T follicular helper cell (primary cell): Measurements from ENCODE around the gene RHO.

ENCODE experiments used
- DNase-seq: peaks from one replicate; pipeline ENCODE4 v3.0.0-alpha.2; 2020; ENCODE audit warnings: low read depth

The RHO gene

DNA sequence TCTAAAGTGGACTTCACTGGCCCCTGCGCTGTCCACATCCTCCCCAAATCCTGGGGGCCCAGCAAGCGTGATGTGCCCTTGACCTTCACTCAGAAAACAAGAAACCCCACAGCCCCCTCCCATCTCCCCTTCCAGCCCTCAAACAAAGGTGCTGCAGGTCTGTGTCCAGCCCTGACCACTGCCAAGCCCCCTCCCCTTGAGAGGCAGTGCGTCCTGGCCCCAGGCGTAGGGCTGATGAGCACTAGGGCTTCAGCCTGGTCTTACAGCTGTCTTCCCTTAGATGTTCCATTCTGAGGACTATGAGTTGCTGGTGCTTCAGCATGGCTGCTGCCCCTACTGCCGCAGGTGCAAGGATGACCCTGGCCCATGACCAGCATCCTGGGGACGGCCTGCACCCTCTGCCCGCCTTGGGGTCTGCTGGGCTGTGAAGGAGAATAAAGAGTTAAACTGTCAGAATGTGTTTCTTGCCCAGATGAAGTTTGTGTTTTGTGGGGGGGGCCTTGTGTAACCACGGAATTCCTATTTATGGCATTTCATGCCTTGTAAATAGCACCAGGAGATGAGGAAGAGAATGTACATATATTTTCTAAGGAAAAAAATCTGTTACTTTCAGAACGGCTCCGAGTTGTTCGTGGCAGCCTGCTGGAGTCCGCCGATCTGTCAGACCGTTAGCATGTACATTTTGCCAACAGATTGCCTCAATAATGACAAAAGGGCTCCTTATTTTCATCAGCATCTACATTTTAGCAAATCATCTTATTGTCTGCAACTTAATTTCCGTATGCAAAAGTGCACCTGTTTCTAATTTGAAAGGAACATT lies 8.3 kb upstream of the RHO start:
- no peak for DNase-seq

DNA sequence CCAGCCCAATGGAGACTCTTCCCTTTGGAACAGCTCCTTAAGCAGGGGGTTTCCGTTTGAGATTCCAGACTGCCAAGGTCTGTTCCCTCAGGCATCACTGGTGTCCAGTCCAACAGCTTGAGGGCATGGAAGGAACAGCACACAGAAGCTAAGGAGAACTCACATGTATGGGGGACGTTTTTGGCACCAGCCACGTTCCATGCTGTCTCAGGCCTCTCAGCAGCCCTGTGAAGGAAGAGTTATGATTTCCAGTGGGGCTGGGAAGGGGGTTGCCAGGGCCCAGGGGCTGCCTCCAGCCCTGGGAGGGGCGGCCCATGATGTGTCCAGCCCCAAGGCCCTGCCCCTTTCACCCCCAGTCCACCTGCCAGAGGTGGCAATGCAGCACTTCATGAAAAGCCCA lies 7.5 kb upstream of the RHO start:
- DNase-seq, result no peak

DNA sequence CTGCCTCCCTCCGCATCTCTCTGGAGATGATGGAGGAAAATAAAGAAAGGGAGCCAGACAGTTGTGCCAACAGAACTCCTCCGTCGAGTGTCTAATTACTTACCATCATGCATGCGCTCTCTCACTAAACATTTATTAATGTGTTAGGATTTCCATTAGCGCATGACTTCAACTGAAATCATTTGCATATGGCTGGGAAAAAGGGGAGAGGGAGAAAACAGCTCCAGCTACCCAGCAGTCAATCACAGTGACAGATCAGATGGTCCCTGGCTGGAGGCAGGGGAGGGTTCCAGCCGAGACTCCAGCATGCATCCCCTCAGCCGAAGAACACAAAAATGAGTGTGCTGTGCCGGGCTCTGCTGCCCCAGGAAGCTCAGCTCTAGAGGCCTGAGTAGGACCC lies 6.8 kb upstream of the RHO start:
- DNase-seq, result no peak

DNA sequence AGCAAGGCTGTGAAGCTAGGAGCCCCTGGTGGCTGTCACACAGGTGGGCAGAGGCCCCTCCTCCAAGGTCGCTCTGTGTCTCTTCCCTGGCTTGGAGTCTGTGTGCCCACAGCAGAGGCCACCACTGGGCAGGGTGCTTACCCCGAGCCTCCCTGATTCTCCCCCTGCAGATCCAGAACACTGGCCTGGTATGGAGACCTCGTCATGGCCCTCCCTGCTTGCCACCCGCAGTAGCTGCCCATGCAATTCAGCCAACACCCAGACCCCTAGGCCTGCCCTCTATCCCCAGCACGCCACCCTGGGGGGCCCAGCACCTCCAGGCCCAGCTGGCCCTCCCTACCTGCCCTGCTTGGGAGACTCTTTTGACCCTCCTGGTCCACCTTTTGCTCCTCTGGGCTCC lies 5.5 kb upstream of the RHO start:
- DNase-seq, result no peak

DNA sequence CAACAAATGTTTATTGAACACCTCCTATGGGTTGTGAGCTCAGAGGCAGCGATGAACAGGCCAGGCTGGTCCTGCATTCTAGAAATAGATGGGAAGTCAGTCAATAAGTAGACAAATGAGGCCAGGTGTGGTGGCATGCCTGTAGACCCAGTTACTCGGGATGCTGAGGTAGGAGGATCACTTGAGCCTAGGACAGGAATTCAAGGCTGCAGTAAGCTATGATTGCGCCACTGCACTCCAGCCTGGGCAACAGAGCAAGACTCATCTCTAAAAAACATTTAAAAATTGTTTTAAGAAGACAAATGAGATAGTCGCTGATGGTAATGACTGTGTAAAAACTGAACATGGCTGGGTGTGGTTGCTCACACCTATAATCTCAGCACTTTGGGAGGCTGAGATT lies 4.4 kb upstream of the RHO start:
- no peak for DNase-seq

DNA sequence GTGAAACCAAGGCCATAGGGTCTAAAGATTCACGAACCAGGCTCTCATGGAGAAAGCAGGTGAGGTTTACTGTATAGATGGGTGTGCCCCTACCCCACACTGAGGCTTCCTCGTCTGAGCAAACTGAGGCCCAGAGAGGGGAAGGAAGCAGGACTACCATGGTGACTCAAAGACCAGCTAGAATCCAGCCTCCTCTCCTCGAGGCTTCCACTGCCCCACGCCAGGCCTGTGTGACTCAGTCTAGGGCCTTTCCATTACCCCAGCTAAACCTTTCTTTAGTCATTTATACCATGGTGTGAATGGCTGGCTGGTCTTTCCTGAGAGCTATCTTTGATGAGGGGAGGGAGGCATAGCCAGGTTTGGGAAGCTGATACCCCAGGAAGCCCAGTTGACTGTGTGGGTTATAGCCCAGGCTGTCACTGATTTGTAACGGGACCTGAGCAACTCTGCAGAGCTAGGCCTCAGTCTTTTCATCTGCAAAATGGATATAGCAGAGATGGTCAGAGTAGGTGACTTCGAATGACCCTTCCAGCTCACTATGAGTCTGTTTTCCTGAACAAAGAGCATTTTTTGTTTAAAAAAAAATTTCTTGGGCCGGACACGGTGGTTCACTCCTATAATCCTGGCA lies 3.0 kb upstream of the RHO start:
- DNase-seq, result no peak

DNA sequence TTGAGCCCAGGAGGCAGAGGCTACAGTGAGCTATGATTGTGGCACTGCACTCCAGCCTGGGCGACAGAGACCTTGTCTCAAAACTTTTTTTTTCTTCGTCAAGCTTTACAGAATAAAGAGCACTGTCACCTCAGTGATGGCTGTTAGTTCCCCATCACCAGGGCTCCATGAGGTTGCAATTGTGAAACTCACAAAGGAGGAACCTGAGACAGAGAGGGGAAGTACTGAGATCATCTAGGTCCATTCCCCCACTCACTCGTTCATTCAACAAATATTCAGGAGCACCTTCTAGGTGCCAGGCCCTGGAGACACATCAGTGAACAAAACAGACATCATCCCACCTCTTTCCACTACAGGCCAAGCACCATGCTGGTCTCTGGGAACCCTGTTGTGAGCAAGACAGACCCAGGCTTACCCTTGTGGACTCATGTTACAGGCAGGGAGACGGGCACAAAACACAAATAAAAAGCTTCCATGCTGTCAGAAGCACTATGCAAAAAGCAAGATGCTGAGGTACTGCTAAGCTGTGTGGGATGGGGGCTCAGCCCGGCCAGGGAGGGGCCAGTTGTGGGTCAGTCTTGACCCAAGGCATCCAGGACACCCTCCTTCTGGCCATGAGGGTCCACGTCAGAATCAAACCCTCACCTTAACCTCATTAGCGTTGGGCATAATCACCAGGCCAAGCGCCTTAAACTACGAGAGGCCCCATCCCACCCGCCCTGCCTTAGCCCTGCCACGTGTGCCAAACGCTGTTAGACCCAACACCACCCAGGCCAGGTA lies 2.1 kb upstream of the RHO start:
- DNase-seq, result no peak

DNA sequence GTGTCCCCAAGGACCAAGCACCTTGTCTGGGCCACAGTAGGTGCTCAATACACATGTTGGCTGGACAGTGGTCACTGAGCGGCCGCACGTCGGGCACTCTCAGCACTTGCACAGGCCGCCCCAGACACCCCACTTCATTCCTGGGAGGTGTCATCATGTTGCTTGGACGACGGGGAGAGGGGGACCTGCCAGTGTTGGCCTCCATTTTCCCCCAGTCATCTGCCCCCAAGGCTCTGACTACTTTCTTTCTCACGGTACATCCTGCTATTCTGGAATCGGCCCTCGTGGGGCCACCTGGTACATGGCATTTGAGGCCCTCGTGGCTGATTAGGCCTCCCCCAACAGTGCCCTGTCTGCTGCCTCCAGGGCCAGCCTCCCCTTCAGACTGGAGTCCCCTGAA lies 1.2 kb upstream of the RHO start:
- no peak for DNase-seq

DNA sequence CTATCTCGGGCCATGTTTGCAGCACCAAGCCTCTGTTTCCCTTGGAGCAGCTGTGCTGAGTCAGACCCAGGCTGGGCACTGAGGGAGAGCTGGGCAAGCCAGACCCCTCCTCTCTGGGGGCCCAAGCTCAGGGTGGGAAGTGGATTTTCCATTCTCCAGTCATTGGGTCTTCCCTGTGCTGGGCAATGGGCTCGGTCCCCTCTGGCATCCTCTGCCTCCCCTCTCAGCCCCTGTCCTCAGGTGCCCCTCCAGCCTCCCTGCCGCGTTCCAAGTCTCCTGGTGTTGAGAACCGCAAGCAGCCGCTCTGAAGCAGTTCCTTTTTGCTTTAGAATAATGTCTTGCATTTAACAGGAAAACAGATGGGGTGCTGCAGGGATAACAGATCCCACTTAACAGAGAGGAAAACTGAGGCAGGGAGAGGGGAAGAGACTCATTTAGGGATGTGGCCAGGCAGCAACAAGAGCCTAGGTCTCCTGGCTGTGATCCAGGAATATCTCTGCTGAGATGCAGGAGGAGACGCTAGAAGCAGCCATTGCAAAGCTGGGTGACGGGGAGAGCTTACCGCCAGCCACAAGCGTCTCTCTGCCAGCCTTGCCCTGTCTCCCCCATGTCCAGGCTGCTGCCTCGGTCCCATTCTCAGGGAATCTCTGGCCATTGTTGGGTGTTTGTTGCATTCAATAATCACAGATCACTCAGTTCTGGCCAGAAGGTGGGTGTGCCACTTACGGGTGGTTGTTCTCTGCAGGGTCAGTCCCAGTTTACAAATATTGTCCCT lies 1.2 kb downstream of the RHO start:
- DNase-seq, result no peak

DNA sequence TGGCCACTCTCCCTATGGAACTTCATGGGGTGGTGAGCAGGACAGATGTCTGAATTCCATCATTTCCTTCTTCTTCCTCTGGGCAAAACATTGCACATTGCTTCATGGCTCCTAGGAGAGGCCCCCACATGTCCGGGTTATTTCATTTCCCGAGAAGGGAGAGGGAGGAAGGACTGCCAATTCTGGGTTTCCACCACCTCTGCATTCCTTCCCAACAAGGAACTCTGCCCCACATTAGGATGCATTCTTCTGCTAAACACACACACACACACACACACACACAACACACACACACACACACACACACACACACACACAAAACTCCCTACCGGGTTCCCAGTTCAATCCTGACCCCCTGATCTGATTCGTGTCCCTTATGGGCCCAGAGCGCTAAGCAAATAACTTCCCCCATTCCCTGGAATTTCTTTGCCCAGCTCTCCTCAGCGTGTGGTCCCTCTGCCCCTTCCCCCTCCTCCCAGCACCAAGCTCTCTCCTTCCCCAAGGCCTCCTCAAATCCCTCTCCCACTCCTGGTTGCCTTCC lies 1.9 kb downstream of the RHO start:
- no peak for DNase-seq

DNA sequence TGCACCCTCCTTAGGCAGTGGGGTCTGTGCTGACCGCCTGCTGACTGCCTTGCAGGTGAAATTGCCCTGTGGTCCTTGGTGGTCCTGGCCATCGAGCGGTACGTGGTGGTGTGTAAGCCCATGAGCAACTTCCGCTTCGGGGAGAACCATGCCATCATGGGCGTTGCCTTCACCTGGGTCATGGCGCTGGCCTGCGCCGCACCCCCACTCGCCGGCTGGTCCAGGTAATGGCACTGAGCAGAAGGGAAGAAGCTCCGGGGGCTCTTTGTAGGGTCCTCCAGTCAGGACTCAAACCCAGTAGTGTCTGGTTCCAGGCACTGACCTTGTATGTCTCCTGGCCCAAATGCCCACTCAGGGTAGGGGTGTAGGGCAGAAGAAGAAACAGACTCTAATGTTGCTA lies 2.4 kb downstream of the RHO start:
- DNase-seq, result no peak

DNA sequence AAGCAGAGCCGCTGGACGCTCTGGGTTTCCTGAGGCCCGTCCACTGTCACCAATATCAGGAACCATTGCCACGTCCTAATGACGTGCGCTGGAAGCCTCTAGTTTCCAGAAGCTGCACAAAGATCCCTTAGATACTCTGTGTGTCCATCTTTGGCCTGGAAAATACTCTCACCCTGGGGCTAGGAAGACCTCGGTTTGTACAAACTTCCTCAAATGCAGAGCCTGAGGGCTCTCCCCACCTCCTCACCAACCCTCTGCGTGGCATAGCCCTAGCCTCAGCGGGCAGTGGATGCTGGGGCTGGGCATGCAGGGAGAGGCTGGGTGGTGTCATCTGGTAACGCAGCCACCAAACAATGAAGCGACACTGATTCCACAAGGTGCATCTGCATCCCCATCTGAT lies 3.3 kb downstream of the RHO start:
- no peak for DNase-seq

DNA sequence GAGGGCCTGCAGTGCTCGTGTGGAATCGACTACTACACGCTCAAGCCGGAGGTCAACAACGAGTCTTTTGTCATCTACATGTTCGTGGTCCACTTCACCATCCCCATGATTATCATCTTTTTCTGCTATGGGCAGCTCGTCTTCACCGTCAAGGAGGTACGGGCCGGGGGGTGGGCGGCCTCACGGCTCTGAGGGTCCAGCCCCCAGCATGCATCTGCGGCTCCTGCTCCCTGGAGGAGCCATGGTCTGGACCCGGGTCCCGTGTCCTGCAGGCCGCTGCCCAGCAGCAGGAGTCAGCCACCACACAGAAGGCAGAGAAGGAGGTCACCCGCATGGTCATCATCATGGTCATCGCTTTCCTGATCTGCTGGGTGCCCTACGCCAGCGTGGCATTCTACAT lies 3.8 kb downstream of the RHO start:
- no peak for DNase-seq

DNA sequence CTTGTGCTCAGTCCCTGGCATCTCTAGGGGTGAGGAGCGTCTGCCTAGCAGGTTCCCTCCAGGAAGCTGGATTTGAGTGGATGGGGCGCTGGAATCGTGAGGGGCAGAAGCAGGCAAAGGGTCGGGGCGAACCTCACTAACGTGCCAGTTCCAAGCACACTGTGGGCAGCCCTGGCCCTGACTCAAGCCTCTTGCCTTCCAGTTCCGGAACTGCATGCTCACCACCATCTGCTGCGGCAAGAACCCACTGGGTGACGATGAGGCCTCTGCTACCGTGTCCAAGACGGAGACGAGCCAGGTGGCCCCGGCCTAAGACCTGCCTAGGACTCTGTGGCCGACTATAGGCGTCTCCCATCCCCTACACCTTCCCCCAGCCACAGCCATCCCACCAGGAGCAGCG lies 5.0 kb downstream of the RHO start:
- DNase-seq, result no peak

DNA sequence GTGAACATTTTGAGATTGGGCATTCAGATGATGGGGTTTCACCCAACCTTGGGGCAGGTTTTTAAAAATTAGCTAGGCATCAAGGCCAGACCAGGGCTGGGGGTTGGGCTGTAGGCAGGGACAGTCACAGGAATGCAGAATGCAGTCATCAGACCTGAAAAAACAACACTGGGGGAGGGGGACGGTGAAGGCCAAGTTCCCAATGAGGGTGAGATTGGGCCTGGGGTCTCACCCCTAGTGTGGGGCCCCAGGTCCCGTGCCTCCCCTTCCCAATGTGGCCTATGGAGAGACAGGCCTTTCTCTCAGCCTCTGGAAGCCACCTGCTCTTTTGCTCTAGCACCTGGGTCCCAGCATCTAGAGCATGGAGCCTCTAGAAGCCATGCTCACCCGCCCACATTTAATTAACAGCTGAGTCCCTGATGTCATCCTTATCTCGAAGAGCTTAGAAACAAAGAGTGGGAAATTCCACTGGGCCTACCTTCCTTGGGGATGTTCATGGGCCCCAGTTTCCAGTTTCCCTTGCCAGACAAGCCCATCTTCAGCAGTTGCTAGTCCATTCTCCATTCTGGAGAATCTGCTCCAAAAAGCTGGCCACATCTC lies 6.1 kb downstream of the RHO start:
- DNase-seq, result no peak

DNA sequence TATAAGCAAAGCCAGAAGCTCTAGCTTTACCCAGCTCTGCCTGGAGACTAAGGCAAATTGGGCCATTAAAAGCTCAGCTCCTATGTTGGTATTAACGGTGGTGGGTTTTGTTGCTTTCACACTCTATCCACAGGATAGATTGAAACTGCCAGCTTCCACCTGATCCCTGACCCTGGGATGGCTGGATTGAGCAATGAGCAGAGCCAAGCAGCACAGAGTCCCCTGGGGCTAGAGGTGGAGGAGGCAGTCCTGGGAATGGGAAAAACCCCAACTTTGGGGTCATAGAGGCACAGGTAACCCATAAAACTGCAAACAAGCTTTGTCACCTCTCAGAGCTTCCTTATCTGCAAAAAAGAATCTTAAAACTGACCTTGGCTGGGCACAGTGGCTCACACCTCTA lies 6.6 kb downstream of the RHO start:
- DNase-seq, result no peak

DNA sequence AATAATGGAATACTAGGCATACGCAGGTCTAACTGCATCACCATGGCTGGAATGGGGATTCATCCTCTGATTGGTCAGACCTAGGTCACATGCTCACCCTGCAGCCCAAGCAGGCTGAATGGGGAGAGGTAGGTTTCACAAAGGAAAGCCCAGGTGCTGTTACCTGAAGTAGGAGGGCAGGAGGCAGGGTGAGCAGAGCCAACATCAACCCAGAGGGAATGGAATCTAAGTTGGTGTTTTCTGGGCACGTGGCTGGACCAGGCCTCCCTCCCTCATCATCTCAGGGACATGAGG lies 7.9 kb downstream of the RHO start:
- no peak for DNase-seq

DNA sequence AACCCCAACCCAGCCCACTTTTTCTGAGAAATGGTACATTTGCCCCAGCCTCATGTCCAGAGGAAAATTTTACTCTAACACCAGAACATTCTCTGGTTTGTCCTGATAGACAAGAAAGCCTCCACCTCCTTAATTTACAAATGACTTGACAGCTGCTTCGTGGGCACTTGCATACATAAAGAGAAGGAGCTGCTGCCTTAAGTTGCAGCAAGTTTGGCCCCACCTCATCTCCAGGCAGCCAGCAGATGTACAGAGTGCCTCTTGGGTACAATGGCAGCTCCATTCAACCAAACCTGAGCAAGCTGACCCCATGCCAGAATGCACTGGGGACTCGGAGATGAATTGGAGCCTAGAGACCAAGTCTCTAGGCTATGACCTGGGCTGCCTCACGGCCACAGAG lies 8.4 kb downstream of the RHO start:
- no peak for DNase-seq

DNA sequence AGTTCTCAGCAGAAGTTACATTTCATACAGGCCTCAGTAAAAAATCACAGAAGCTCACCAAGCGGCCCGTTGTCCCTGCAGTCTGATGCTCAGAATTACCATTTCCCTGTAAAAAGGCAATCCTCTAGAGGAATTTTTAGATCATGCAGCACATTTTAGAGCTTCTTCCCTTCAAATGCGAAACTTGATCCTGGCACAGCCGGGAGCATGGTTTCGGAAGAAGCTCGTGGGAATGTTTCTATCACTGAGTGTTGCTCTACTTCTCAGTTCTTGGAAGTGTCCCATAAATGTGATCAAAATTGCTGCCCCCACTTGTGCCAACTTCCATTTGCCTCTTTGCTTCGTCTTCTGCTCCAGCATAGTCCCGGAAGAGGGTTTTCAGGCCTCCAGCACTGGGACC lies 10.8 kb downstream of the RHO start:
- DNase-seq, result no peak

DNA sequence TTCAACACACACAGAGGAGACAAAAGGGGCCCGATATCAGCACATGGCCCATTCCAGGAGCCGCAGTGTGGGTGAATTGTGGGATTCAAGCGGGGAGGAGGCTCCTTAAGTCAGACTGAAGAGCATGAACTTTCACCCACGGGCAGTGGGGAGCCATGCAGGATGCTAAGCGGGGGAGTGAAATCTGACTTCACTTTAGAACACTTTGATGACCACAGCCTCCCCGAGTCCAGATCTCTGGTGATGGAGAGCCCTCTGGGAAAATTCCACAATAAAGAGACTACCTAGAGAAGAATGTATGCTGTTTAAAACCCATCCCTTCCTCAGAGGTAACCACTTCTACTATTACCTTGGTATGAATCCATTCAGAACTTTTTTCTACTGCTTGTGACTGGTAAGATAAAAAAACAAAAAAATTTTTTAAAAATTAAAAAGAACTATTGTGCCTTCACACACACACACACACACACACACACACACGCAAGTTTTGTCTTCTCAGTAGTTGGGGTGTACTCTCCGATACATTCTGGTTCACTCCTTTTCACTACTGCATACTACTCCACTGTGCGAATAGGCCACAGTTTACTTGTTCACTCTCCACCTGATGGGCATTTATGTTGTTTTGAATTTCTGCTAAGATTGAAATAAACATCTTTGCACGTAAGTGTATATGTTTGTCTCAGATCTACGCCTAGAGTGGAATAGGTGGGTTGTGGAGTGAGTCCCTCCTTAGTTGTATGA lies 12.5 kb downstream of the RHO start:
- no peak for DNase-seq

DNA sequence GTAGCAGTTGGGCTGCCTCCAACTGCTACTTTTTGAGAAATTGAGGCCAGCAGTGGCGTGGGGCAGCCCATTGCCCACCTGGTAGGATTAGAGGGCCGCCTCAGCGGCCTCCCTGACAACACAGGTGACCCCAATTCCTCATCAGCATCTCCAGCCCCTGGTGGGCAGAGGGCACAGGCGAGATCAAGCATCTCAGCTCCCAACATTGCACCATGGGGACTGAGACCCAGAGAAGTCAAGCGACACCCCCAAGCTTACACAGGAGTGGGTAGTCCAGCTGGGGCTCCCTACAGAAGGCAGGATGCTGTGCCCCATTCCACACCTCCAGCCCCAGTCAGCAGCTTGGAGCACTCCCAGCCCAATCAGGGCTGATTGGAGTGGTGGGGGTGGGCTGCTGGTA lies 14.3 kb downstream of the RHO start:
- DNase-seq, result no peak
